Astrocyte of the spinal cord (primary cell): Measurements from ENCODE around the gene NAA40.

Experiments
- DNase-seq: peaks from one replicate; pipeline ENCODE4 v3.0.0; 2011; ENCODE audit warnings: low read depth, low spot score
- H3K4me3 ChIP-seq: 2 replicates; pipeline ENCODE4 v1.5.1; 2011; ENCODE audit warnings: low read depth, mild to moderate bottlenecking, low read length, moderate library complexity
- in situ Hi-C: cut with HindIII; loops from 2 replicates; pipeline ENCODE4 v1.10.0; 2017; ENCODE audit warnings: low sequenced_read_pairs
- TF ChIP-seq, protein P1 (sequence below): IDR thresholded peaks from 2 replicates; pipeline ENCODE4 v1.5.1; 2012; ENCODE audit warnings: low read depth, mild to moderate bottlenecking, low read length, inconsistent platforms

The NAA40 gene

DNA sequence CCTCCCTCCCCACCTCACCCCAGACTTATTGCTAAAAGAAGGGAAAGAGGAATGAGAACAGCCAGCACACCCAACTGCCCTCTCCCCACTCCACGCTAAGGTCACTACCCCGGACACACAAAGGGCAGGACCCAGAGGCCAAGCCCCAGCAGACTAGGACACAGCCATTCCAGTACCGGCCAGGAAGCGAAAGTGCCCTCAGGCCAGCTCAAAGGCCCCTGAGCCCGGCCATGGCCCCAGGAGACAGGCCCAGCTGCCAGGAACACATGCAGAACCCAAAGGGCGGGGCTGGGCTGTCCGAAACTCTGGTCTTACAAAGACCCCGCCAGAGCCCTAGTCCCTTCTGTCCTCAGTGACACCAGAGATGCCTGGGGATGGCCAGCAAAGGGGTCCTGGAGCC lies 27.4 kb upstream of the NAA40 start:
- no peak overlapping the region for H3K4me3 ChIP-seq
- in situ Hi-C loops = no loop called here
- TF ChIP-seq, protein P1, sequence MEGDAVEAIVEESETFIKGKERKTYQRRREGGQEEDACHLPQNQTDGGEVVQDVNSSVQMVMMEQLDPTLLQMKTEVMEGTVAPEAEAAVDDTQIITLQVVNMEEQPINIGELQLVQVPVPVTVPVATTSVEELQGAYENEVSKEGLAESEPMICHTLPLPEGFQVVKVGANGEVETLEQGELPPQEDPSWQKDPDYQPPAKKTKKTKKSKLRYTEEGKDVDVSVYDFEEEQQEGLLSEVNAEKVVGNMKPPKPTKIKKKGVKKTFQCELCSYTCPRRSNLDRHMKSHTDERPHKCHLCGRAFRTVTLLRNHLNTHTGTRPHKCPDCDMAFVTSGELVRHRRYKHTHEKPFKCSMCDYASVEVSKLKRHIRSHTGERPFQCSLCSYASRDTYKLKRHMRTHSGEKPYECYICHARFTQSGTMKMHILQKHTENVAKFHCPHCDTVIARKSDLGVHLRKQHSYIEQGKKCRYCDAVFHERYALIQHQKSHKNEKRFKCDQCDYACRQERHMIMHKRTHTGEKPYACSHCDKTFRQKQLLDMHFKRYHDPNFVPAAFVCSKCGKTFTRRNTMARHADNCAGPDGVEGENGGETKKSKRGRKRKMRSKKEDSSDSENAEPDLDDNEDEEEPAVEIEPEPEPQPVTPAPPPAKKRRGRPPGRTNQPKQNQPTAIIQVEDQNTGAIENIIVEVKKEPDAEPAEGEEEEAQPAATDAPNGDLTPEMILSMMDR = no peak
- no peak for DNase-seq

DNA sequence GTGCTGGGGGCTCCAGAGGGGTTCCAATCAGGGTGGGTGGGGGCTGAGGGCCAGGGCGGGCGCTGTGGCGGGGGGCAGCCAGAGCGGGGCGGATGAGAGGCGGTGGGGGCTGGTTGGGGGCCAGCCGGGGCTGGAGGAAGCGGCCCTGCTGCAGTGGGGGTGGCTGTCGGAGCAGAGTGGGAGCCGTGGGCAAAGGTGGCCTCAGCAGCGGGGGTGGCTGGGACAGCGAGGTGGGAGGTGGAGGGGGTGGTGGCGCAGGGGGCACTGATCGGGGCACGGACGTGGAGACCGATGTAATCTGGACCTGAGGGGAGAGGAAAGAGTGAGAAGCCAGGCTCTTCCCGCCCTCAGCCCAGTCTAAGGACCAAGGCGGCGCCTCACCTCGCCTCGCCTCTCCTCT lies 26.9 kb upstream of the NAA40 start:
- TF ChIP-seq, protein P1 = no peak
- in situ Hi-C loops = no loop called here
- no peak overlapping the region for H3K4me3 ChIP-seq
- DNase-seq = no peak

DNA sequence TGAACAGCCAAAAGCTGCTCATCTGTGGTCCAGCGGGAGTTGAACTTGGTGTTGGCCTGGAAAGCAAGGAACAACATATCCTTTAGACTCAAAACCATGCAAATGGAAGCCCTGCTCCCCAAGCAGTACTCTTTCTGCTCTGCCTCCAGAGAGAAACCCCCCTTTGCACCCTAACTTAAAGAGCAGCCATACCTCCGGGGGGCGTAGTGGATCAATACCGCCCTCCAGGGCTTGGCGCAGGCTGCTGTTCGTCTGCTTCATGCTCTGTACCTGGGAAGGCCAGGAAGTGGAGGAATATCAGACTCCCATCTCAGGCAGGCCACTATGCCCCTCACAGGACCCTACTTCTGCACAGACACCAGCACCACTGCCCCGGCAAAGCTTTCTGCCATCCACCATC lies 26.1 kb upstream of the NAA40 start:
- TF ChIP-seq, protein P1 = no peak
- in situ Hi-C loops = no loop called here
- no peak overlapping the region for H3K4me3 ChIP-seq

DNA sequence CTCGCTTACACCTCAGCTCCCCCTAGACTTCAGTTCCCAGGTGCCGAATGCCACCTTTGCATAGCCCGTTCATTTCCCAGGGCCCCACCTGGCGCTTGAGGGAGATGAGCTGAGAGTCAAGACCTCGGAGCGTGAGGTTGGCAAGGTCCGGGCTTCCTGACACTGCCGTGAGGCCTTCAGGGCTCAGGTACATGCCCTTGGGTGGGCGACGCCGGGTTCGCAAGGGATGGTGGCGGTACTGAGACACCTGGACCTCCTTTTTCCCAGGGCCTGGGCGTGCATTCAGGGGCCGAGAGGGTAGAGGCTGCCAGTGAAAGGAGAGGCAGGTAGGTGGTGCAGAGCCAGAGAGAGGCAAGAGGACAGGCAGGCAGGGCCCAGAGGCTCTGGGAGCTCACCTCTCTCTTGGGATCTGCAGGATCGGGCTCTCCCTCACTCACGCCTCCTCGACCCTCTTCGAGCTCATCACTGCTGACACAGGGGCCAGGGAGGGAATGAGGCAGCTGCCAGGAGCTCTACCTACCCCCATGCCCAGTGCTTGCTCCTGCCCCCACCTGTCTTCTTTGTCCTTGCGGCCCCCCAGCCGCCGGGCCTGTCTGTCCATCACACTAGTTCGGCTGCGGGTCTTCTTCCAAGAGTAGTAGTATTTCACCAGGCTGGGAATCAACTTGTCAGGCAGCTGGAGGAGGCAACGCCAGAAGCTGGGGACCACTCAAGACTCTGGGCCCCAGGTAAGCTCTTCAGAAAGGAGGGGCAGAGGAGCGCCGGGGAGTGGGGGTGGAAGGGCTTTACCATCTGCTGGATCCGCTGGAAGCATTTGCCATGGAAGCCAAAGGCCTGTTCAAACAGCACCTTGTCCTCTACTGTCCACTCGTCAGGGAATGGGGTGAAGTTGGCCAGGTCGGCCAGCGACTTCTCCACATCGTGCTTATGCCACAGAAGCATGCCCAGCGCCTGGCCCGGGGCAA lies 24.7 kb upstream of the NAA40 start:
- TF ChIP-seq, protein P1 = no peak
- no peak for DNase-seq
- no peak overlapping the region for H3K4me3 ChIP-seq
- in situ Hi-C loops = no loop called here

More for the DNA sequence above, 26.1 kb upstream of the NAA40 start:
- no peak for DNase-seq

DNA sequence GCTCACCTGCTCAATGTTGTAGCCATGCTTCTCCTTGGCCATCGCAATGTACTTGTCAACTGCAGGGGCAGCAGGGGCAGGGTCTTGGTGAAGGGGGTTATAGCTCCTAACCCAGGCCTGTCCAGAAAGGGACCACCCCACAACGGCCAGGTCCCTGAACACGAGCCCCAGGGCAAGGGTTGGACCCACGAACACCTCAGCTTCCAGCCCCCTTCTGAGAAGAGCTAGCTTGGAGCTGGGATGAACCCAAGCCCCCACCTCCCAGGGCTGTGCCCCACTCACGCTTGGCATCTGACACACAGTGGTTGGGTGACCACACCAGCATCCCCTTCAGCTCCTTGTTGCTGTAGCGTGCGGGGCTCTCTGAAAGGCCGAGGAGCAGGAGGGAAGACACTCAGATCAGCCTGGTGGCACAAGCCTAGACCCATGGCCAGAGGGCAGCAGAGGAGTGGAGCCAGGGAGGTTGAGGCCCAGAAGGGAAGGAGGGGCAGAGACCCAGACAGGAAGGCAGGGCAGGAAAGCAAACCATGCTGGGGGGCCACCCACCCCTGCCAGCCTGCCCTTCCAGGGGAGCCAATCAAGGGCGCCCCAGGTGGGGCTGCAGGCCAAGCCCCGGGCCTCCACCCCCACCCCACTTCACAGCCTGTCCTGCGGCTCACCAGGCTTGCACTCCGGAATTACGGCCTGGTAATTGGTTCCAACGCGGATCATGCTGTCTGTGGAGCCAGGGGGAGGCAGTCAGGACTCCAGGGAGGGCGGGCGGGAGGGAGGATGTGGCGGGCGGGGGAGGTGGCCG lies 23.7 kb upstream of the NAA40 start:
- DNase-seq = no peak
- in situ Hi-C loops = no loop called here
- TF ChIP-seq, protein P1 = peak; percentile 5
- H3K4me3 ChIP-seq = no peak overlapping the region

DNA sequence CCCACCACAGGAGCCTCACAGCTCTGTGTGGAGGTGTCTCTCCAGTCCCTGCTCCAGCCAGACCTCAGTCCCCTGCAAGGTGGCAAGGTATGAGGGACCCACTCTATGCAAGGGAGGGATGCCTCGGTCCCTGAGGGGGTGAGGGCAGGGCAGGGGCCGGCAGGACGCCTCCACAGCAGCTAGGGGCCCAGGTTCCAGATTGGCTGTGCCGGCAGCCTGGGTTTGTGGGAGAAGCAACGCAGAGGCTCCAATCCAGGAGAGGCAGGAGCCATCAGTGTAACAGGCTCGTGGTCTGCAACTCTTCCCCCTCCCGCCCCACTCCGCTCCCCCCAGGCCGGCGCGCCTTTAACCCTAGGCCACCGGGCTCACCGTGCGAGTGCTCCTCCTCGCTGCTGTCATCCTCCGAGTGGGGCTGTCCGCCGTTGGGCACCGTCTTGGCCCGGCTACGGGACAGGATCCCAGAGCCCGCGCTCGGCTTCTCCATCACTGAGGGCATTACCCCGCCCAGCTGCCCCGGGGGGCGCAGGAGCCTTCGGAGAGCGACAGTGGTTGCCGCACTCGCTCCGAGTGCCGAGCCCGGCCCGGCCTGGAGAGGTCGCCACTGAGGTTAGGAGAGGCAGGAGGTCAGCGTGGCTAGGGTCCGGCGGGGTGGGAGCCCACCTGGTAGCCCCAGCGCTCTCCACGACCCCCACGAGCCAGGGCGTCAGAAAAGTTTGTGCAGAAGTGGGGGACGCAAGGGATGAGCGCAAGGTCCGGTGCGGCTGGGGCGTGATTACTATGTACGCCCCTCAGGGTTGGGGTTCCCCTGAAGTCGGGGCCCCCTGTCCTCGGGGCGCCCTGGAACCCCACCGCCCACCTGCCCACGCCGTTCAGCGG lies 22.6 kb upstream of the NAA40 start:
- TF ChIP-seq, protein P1 = peak; percentile 69
- DNase-seq = no peak
- peak overlapping the region; percentile 46 for H3K4me3 ChIP-seq
- in situ Hi-C loops = no loop called here
